ENCODE data around the gene SRSF1. TPM values are rescaled to one million over a fixed set of nuclear protein-coding genes. Genes with fewer than 3 reads are reported as not detected.
A peak's percentile ranks its signal among the peaks of the same experiment; 100 is the strongest.

SRSF1 gene
- total RNA-seq, 3 donors from 2014 or later: 150 to 188 (median 184) TPM

DNA sequence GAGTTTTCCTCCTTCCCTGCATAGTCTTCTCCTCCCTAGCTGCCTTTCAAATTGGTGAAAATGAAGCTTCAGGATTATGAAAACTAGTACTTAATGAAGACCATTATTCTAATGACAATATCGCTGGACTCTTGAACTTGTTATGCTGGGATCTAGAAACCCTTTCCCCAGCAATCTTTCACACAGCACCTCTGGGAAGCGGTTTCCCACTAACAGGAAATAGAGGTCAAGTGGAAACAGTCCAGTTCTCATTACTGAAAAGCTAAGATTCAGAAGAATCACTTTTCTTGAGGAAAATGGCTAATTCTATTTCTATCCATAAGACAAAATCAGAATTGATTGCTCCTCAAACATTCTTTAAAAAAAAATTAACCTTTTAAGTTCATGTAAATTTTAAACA lies 17.0 kb downstream of the SRSF1 start:
- no peak for DNase-seq
- no peak overlapping the region for H3K4me3 ChIP-seq
- H3K4me1 ChIP-seq (ENCODE audit: low read depth): peaks cover 21% of the 10 kb centered on the region
- intact Hi-C loops (cut with DNase I, micrococcal nuclease): no loop called here
- H3K9me3 ChIP-seq: no peaks in the 10 kb centered on the region
- ATAC-seq: no peak
- H3K36me3 ChIP-seq (ENCODE audit: low read depth): no peaks in the 10 kb centered on the region
- TF ChIP-seq, protein P1, sequence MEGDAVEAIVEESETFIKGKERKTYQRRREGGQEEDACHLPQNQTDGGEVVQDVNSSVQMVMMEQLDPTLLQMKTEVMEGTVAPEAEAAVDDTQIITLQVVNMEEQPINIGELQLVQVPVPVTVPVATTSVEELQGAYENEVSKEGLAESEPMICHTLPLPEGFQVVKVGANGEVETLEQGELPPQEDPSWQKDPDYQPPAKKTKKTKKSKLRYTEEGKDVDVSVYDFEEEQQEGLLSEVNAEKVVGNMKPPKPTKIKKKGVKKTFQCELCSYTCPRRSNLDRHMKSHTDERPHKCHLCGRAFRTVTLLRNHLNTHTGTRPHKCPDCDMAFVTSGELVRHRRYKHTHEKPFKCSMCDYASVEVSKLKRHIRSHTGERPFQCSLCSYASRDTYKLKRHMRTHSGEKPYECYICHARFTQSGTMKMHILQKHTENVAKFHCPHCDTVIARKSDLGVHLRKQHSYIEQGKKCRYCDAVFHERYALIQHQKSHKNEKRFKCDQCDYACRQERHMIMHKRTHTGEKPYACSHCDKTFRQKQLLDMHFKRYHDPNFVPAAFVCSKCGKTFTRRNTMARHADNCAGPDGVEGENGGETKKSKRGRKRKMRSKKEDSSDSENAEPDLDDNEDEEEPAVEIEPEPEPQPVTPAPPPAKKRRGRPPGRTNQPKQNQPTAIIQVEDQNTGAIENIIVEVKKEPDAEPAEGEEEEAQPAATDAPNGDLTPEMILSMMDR (IDR thresholded peaks at IDR 0.05): no peak

DNA sequence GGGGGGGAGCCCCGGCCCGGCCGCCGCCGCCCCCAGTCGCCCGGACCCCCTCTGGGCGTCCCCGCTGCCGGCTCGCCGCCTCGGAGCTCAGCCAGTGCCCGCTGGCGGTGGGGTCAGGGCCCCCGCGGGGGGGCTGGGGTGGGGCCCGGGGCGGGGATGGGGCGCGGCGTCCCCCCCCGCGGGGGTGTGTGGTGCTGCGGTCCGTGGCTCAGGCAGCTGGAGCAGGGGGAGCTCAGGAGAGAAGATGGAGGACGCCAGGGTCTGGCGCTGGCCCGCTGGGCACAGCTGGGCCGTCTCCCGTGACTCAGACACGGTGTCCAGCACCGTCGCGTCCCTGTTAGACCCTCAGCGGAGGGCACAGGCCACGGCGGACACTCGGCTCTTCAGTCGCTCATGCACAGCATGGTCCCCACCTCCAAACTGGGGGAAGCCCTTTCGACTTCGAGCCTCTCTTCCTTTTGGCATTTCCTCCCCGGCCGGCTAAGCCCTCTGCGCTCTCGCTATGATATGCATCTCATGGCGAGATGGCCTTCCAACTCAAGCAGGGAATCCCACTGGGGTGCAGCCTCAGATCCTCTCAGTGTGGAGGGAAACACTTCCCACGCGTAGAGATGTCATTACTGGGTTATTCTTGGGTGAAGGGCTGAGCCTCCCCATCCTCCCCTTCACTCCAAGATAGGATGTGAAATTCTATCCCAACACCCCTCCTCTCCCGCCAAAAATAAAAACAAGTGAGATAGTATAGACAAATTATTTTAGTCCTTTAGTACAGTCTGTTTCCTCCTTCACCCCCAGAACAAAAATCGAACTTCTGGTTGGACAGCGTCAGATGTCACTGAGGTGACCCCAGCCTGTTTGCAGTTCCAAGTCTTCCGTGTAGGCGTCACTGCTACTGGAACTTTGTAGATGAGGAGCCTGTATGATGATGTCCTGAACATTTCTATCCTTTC lies 18.5 kb downstream of the SRSF1 start:
- intact Hi-C loops (cut with DNase I, micrococcal nuclease): no loop called here
- H3K4me1 ChIP-seq (ENCODE audit: low read depth): peaks cover 26% of the 10 kb centered on the region
- ATAC-seq: peak; percentile 83

DNA sequence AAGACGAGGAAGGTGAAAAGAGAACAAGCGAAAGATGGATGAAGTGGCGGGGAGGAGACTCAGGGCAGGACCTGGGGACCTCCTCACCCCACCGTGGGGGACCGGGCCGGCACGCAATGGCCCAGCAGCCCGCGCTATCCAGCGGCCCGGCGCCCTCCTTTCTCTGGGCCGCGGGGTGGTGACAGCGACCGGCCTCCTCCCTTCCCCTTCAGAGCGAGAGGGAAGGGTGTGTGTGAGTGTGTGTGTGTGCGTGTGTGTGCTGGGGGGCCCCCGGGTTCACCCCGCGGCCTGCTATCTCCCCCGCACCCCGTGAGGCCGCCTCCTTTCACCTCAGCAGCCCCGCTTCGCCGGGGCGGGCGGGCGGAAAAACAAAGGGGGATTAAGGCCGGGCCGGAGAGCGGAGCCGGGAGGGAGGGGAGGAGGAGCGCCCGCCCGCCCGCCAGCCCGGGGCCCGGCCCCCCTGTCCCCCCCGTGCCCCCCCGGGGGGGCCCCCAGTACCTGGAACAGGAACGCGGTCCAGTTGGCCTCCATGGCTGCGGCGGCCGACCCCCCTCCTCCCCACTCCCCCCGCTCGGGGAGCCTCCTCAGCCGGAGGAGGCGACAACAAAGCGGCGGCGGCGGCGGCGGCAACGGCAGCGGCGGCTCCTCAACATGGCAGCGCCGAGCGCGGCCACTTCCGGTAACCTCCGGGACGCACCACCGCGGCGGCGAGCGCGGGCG lies 19.3 kb downstream of the SRSF1 start, which contains the start of gene VEZF1:
Gene VEZF1 (minus strand): TSS at position 674 of the 720 bp plus-strand sequence. CDS start 143 bp downstream, at position 531.
- H3K4me1 ChIP-seq (ENCODE audit: low read depth): peaks cover 26% of the 10 kb centered on the region
- TF ChIP-seq, protein P1 (IDR thresholded peaks at IDR 0.05): no peak
- intact Hi-C loops (cut with DNase I, micrococcal nuclease): no loop called here
- peak; percentile 79 to 90 (median 88) for DNase-seq
- no peaks in the 10 kb centered on the region for H3K36me3 ChIP-seq (ENCODE audit: low read depth)
- ATAC-seq: peak; percentile 83
- peak within 1 kb of the TSS; percentile 72 for H3K4me3 ChIP-seq
- no peaks in the 10 kb centered on the region for H3K9me3 ChIP-seq

More for the DNA sequence above, 18.5 kb downstream of the SRSF1 start:
- peak; percentile 77 to 88 (median 84) for DNase-seq
- H3K9me3 ChIP-seq: no peaks in the 10 kb centered on the region
- H3K36me3 ChIP-seq (ENCODE audit: low read depth): no peaks in the 10 kb centered on the region
- peak overlapping the region; percentile 72 for H3K4me3 ChIP-seq
- TF ChIP-seq, protein P1 (IDR thresholded peaks at IDR 0.05): no peak

DNA sequence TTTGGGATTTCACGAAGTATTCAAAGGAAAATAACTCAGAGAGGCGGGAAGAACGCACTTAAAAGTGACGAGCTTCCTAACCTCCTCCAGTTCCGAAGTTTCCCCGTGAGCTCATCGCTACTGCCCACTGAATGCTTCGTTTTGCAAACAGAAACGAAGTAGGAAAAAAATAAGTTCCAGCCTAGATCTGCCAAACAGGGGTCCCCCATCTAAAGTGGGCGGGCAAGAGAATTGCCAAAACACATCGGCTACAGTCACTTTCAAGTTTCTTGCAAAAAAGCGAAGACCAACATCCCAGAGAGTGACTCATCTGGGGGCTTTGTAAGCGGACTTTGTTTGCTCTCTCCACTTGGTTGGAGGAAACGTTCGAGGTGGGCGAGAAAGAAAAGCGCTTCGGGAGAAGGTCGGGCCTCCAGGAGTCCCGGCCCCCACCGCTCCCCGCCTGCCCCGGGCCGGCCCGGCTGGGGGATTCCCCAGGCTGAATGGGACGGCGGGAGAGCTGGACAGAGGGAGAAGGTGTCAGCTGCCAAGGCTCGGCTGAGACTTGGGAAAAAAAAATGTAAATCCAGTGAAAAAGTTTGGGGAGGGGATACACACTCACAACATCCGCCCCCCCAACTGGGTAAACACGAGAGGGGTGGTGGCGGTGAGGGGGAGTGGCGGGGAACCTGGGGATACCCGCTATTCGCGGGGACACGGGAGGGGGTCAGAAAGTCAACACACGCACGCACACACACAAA lies 20.0 kb downstream of the SRSF1 start:
- DNase-seq (peak; percentile 45 to 67 (median 64)), ATAC-seq (peak; percentile 43)
- intact Hi-C loops (cut with DNase I, micrococcal nuclease): no loop called here
- TF ChIP-seq, protein P1 (IDR thresholded peaks at IDR 0.05): no peak
- peaks cover 33% of the 10 kb centered on the region for H3K4me1 ChIP-seq (ENCODE audit: low read depth)
- no peaks in the 10 kb centered on the region for H3K9me3 ChIP-seq
- H3K4me3 ChIP-seq: peak overlapping the region; percentile 72
- H3K36me3 ChIP-seq (ENCODE audit: low read depth): no peaks in the 10 kb centered on the region

DNA sequence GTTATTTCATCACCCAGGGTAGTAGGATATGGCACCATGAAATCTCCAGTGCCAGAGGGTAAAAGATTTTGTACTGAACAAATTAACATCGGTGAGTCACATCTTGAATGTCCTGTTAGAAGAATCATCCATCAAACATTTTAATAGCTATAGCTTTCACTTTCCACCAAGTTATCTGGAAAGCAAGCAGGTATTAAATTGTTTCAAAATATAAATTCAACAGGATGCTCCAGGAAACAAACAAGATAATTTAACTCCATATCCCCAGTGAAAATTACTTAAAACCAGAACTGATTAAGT lies 21.4 kb downstream of the SRSF1 start:
- Histone ChIP-seq H3K9me3 (no peaks in the 10 kb centered on the region), H3K36me3 (ENCODE audit: low read depth) (no peaks in the 10 kb centered on the region), H3K4me1 (ENCODE audit: low read depth) (peaks cover 36% of the 10 kb centered on the region), H3K4me3 (no peak overlapping the region)
- TF ChIP-seq, protein P1 (IDR thresholded peaks at IDR 0.05): no peak
- ATAC-seq (no peak), DNase-seq (no peak)
- intact Hi-C loops (cut with DNase I, micrococcal nuclease): no loop called here
